HG02763 (cell line): ENCODE measurements around the gene DOCK4.

ENCODE experiments used
- ATAC-seq: cut with Tn5 transposase; IDR thresholded peaks from one replicate; pipeline ENCODE4 v1.9.1; 2021; ENCODE audit warnings: mild to moderate bottlenecking, moderate library complexity; ENCODE audit not compliant: unreplicated experiment

Gene DOCK4

DNA sequence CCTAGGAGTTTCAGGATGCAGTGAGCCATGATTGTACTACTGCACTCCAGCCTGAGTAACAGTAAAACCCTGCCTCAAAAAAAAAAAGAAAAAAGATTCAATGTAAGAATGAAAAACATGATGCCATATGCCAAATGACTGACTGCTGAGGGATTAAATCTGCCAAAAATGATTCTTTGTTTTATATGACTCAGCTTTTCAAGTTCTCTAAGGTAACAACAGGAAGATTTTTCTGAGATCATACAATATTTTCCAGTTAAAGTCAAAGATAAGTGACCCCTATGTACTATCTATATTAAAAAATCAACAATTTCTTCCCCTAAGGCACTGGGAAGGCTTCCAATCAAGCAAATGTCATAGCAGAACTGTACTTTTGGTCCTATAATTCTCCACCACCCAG lies 372.7 kb downstream of the DOCK4 start:
- no peak for ATAC-seq

DNA sequence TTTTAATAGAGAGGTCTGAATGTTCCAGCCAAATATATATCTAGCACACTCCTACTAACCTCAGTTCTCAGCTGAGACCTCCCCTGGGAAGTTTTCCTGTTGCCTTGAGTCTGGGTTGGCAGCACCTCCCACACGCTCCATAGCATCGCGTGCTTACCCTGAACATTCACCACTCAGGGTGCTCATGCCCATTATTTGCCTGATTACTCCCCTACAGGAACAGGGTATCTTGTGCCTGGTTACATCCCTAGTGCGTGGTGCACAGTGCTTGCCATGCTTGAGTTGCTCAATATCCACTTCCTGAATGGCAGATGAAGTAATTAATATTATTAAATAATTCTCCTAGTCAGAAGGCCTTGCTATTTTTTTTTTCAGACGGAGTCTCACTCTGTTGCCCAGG lies 374.0 kb downstream of the DOCK4 start:
- ATAC-seq = no peak

DNA sequence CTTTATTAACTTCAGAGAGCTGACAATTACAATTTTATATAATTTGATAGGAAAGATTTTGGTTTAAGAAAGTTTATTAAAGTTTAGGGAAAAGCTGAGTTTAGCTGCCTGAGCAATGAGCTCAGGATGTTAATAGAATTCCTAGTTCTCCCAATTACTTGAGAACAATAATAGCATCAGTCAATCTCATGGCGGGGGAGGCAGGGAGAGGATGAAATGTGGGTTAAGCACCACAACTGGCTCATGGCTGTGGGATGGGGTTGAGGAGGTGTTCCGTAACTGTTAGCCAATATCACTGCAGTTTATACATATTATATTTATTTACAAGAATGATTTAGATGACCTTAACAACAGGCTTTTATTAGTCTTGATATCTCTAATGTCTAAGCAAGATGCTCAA lies 377.0 kb downstream of the DOCK4 start:
- no peak for ATAC-seq

DNA sequence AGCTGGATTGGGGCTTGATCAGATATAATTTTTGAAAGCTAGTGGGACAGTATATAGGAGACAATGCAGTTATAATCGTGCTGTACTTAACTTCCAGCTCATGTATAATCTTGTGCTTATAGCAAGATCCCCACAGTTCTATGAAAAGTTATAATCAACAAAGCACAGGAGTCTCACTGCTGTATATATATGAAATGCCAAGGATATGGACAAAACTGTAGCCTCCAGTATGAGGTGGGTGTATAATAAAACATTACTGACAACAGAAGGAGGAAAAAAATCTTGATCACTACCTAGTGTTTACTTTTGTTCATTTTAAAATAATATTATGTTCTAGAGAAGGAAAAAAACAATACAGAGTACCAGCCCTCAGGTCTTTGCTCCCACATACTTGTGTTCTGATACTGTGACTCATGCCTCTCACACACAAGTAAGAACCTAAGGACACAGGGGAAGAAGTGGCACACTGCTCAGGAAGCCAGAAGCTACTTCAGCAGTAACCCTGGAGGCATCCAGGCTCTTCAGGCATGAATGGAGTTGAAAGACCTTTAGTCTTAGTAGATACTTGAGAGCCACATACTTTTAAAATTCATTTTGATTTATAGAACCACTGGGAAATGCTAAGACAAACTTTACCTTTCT lies 378.2 kb downstream of the DOCK4 start:
- no peak for ATAC-seq

DNA sequence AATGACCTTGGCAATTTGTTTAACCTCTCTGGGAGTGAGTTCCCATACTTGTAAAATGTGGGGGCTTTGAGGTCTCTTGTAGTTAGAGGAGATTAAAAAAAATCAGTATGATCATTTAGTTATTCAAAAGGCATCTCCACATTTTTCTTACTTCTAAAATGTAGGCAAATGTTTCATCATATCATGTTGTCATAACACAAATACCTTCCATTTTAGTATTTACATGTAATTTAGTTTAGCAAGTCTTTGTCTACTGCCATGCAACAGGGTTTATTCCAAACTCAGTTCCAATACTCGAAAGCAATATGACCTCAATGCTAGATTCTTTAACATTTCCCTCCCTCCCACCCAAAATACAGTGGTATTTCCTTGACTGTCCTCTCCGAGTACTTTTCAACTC lies 381.2 kb downstream of the DOCK4 start:
- ATAC-seq = no peak

DNA sequence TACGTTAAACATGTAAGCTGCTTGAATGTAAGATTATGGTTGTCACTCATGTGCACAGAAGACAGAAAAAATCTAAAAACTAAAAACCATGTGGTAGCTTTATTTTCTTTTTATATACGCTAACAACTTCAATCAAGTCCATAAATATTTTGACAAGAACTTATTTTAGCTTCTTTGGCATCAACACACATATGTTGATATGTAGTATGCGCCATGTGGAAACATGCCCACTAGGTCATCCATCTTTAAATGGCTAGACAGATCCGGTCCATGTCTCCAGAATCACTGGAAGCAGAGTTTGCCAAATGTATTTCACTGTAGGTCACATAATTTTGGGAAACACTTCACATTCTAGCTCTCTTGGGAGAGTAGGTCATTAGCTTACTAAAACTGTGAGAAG lies 382.4 kb downstream of the DOCK4 start:
- ATAC-seq = no peak

DNA sequence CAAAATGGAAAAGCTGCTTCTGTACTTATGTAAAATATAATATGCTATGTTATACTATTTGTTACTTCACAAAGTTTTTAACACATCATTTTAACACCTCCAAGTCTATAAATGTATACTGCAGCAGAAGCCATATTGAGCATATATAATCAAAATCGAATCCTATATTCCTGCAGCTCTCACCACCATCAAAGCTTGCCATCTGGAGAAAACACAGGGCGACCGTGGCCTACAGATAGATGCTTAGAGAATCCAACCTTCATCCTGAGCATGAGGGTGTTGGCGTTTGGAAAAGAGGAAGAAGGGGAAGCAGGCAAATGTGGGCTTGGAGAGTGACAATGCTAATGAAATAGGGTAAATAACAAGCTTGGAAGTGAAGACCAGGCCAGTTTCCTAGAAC lies 385.2 kb downstream of the DOCK4 start:
- ATAC-seq = no peak

DNA sequence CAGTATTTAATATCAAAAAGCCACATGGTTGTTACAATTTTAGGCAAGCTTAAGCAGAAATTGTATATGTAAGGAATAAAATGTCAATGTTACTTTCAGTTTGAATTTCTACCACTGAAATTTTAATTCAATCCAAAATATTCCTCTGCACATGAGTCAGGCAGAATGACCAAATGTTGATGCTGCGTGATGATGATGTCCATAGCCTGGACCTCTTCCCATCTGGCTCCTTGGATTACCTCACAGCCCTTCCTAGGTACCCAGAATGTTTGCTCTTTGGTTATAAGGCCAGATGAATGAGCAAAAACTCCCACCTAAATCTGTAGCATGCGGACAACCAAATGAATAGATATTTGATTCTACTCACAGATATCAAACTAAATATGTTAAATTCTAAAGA lies 385.6 kb downstream of the DOCK4 start:
- no peak for ATAC-seq

DNA sequence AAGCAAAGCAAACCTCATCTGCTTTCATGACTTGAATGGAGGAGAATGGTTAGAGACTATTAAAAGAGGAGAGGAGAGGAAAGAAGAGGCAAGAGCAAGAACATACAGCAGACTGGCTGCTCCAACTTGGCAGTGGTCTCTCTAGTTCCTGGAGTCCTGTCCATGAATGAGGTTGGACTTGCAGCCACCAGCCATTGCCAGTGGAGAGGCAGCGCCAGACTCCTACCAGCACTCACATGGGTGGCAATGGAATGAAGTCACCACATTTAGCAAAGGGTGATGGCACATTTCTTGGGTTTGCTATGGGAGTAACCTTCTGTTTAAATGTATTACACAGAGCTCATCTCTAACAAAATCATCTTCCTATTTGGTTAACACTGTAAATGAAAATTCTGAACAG lies 386.1 kb downstream of the DOCK4 start:
- no peak for ATAC-seq

DNA sequence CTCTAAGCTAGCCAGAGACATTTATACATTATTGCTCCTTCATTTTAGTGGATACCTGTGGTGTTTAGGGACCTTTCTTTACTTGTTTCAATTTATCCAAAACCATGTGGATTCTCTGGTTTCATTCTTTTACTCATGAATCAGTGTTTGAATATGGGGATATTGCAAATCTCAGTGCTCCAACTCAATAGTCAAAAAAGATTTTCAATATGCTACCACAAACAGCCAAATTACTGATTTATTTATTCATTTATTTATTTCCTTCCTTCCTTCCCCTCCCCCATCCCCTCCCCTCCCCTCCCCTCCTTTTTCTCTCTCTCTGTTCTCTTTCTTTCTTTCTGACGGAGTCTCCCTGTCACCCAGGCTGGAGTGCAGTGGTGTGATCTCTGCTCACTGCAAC lies 390.8 kb downstream of the DOCK4 start:
- ATAC-seq = no peak

DNA sequence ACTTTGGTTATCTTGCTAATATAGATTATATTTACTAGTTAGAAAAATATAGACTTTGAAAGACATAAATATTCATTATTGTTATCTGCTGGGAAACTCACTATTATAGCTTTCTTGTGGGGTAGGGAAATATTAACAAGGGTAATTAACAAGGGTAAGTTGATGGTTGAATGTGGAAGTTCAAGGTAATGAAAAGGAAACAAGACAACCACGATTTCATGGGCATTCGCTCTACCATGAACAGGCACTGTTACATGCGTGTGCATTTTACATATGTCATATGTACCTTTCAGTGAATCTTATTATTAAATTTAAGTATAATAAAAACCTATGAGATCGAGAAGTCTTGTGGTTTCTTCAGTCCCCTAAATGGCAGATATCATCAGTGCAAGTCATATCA lies 392.9 kb downstream of the DOCK4 start:
- ATAC-seq = no peak

DNA sequence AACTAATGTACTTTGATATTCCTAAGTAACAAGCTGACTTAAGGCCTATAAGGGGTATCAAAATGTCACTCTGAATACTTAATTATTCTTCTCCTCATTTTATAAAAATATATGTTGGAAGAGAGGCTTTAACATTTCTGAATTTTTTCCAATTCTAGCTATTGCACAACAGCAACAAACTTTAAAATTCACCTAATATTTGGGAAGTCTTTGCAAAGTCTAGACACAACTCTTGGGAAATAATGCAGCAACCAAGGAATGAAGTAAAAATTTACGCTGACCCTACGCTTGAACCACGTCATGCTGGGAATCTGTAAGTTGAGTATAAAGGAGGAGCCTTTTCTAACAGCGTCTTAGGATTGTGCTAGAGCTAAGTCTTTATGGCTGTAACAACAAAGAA lies 400.0 kb downstream of the DOCK4 start:
- no peak for ATAC-seq

DNA sequence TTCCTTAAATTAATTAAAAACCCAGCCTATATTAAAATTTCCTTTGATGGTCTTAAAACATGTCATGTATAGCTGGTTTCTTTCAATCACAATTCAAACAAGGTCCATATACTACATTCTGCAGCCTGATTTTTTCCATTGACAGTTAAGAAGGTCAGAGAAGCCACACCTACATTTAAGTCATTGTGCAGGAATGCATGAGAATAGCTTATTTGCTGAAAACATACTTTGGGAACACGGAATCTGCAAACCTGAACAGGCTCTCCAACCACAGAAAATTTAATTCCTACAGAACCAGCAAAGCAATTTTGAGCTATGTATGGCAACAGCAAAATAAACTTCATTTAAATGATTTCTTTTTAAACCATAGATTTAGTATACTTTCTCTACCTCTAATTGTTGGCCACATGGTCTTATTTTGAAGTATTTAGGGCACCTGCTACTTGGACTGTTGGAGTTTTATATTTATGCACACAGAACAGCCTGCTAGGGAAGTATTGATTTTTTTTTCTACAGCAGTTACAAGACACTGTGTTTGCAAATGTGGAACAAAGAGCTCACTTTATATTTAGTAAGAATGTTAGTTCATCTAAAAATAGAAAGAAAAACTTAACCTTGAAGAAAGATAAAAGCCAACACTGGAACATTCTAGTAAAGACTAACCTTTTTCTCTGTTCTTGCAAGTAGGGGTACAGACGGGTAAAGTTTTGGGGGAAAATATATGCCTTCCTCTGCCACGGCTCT lies 403.0 kb downstream of the DOCK4 start:
- no peak for ATAC-seq

DNA sequence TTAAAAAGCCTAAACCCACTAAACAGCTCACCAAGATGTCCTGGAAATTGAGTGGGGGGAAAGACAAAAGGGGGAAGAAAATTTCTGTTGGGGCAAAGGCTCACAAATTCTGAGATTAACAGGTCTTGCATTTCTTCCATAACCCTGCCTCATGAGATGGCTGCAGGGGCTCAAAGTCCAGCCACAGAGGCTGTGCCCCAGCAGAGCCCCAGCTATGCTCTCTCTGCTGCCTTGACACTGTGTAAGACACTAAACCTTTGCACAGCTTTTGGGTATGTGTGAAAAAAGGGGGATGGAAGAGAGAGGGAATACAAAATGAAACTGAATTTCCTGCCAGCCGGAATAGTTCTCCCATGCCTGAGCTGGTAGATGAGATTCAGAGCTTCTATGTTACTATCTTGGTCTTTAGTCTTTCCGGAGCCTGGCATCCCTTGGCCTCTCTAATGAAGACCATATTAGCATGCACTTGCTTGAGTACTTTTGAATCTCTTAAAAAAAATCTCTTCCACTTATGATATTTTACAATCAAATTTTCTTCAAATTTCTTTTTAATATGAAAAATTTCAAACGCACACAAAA lies 403.9 kb downstream of the DOCK4 start:
- no peak for ATAC-seq

DNA sequence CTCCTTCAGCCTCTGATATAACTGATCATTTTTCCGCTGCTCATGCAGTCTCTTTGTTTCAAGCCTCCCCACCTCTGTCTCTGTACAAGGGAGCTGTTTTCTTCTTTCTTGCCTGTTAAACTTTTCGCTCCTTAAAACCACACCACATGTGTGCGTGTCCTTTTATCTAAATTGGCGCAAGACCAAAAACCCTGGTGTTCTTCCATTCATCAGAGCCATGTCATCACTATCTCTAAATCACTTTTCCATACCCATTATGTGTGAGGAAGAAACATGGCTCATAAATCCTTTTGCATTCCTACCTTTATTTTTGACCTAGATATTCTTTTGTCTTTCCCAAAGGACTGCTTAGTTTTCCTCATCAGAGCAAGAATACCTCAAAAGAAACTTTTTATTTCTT lies 404.9 kb downstream of the DOCK4 start:
- ATAC-seq = no peak

DNA sequence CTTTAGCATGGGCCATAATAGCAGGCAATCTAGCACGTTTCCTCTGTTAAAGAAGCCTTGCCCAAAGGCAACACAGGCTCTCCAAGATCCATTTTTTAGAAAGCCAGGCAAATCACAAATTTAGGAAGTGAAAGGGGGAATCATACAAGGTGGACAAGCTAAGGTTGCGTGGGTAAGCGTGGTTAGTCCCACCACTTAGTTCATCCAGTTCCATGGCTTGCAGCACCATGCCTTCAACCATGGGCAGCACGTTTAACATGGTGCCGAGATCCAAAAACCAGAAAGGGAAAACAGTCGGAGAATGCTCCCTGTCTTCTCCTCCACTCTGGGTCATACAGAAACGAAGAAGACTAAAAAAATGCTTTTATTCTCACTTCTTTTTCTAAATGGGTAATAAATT lies 409.5 kb downstream of the DOCK4 start:
- ATAC-seq = no peak

DNA sequence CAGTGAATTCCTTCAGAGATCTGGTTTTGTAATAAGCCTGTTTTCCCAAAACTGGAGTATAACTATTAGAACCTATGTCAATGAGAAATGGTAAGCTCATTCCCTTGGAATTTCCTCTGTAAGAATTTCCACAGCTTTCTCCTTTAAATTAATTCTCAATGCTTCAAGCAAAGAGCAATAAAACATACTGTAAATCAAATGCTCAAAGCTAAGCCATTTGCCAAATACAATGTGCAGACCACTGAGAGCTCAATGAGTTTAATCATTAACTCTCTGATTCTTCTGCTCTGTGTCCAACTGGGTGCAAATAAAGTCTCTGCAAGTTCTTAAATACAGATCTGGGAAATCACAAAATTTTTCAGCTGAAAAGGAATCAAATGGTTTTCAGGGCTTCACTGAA lies 416.3 kb downstream of the DOCK4 start:
- no peak for ATAC-seq

DNA sequence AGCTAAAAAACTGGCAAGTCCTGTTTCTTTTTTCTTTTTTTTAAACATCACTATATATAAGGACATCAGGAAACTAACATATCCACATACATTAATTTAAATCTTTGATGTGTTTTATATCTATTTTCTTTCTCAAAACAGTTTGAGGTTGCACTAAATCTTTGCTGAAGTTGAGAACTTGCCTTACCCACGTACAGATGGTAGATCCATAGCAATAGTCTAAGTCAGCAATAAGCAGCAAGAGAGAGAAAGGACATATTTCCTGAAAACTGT lies 417.2 kb downstream of the DOCK4 start:
- ATAC-seq = no peak

DNA sequence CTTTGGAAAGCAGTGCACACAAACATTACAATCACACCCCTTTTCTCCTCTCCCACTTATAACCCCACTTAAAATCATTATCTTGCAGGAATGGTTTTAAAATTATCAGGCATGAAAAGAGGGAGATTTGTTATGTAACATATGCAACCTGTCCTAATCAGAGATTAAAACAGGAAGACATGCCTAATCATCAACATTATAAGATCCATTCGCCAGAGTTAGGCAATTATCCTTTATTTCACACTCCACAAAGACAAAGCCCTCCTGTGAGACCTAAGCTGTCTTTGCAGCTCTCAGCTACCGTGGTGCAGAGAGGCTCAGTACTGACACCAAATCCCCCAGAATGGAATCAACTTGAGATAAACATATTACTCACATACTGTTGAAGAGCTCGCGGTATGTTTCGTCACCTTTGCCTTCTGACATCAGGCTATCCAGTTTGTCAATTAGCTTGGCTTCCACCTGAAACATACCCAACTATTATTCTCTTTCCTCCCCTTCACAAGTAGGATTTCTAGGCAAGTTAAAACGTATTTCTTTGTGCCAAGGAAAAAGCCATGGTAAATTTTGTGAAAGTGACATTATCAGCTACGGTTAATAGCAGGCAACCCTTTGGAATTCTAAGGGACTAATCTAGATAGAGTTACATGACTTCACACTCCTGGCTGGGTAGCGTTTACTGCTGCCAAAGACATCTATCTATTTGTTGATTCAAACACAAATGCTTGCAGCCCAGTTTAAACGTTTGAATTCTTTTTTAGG lies 417.7 kb downstream of the DOCK4 start:
- no peak for ATAC-seq

DNA sequence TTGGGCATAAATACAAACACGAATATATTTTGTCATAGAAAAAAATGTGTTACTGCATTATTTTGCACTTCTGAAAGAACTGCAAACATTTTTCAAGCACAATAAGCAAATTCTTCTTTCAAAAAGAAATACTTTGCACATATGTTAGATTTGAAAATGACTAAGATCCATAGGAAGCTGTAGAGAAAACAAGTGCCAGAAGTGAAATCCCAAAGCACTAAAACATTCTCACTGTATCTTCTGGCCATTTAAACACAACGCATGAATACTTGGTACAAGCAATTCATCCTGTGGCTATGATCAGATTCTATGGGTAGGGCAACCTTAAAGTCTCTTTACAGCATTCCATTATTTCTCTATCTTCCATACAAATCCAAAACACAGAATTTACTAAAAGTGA lies 418.5 kb downstream of the DOCK4 start:
- ATAC-seq = no peak

DNA sequence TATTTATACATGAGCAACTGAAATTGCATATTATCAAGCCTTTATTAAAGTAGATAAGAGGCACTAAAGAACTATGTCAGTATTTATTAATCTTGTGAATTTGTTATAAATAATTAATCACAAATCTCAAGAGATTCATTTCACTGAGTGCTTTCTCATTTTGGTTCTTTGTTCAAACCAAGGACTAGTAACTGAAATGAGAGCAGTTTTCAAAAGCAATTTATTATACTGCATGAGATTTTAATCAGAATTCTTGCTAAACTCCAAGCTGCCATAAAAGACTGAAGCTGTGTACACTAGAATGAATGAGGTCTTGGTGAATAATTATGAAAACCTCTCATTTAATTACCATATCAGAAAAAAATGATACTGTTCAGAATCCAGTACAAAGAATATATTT lies 419.1 kb downstream of the DOCK4 start:
- no peak for ATAC-seq

DNA sequence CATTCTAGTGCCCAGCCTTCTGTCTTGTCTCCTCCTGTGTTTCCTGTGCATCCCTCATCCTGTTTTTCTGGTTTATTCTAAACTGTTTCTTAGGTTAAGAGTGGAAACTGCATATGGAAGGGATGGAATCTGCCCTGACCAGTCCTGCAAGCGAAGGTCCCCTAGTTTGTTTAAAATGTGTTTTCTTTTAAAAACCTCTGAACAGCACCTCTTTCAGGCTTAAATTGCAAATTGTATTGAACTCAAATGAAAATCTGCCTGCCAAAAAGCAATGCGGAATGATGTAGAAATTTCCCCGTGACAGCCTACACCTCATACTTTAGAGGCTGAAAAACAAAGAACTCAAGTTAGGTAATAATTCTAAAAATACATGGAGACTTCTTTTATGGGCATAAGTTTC lies 421.1 kb downstream of the DOCK4 start:
- no peak for ATAC-seq
